Fibroblast of mammary gland (primary cell): ENCODE data around the gene CSTPP1.

Experiments used
- DNase-seq: peaks from one replicate; pipeline ENCODE4 v3.0.0-alpha.2; 2010; ENCODE audit warnings: low read depth
- H3K4me3 ChIP-seq: 2 replicates; pipeline ENCODE4 v1.5.1; 2011; ENCODE audit warnings: low read depth, mild to moderate bottlenecking, low read length, moderate library complexity; ENCODE audit not compliant: control insufficient read depth
- TF ChIP-seq, protein P1 (sequence below): conservative IDR thresholded peaks from 2 replicates; pipeline ENCODE4 v1.5.1; 2011; ENCODE audit warnings: low read depth, low read length, inconsistent platforms; ENCODE audit not compliant: control insufficient read depth, insufficient read depth

Gene CSTPP1

DNA sequence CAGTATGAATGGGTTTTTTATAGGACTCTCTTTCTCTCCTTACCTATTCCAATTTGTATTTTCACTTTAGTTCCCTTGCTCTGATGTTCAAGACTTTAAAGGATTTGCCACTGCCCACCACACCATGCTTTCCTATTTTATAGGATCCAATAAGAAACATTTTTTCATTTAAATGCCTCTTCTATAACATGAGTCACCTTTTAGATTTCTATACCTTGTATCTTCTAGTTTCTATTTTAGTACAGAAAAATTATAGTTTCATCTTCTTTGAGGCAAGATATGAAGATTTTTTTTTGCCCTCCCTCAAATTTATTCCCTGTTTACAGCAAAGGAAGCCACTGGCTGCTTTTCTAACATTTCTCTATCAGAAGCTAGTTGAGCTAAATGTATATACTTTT, 163.4 kb downstream of the CSTPP1 start:
- no peak overlapping the region for H3K4me3 ChIP-seq
- TF ChIP-seq, protein P1, sequence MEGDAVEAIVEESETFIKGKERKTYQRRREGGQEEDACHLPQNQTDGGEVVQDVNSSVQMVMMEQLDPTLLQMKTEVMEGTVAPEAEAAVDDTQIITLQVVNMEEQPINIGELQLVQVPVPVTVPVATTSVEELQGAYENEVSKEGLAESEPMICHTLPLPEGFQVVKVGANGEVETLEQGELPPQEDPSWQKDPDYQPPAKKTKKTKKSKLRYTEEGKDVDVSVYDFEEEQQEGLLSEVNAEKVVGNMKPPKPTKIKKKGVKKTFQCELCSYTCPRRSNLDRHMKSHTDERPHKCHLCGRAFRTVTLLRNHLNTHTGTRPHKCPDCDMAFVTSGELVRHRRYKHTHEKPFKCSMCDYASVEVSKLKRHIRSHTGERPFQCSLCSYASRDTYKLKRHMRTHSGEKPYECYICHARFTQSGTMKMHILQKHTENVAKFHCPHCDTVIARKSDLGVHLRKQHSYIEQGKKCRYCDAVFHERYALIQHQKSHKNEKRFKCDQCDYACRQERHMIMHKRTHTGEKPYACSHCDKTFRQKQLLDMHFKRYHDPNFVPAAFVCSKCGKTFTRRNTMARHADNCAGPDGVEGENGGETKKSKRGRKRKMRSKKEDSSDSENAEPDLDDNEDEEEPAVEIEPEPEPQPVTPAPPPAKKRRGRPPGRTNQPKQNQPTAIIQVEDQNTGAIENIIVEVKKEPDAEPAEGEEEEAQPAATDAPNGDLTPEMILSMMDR = no peak
- DNase-seq = no peak

DNA sequence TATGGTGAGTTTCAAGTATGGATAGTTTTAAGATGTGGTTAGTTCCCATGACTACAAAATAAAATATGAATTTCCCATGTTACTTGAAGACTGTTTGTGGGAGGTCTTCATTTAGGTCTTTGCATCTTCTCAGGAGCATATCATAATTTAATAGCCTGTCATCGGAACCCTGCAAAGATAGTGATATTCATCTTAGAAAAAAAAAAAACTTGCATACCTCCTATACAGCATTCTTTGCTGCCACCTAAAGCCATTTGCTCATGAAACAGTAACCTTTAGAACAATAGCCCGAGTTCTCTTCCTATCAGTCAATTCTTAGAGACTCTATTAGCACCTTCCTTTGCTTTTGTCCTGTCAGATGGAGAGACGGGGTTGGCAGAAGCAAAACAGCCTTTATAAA, 164.8 kb downstream of the CSTPP1 start:
- DNase-seq = no peak
- TF ChIP-seq, protein P1 = no peak
- no peak overlapping the region for H3K4me3 ChIP-seq

DNA sequence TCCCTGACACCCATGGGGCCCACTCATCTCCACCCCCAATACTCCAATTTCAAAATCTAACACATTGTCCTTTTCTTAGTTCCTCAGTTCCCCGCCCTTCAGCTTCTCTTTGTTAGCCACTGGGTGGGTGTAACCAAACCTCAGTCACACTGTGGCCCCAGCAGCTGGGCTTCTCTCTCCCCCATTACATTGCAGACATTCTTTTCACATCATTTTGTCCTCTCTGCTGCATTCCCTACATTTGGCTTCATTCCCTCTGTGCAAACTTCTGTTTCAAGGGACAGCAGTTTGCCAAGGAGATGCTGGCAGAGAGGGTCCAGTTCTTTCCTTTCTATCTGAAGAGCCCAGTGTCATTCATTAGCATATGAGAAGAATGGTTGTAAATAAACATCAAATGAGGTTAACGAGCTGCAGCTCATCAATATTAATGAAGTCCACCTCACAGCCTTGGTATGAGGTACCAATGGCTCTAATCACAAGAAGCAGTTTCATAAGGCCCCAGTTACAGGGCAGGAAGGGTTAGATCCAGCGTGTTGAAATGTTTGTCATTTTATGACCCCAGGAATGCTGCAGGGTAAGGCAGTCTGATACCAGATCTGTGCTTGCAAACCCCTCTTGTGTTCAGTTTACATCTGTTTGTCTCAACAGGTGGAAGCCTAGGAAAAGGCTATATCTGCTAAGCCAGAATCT, 167.8 kb downstream of the CSTPP1 start:
- TF ChIP-seq, protein P1 = no peak
- H3K4me3 ChIP-seq = no peak overlapping the region
- DNase-seq = no peak

DNA sequence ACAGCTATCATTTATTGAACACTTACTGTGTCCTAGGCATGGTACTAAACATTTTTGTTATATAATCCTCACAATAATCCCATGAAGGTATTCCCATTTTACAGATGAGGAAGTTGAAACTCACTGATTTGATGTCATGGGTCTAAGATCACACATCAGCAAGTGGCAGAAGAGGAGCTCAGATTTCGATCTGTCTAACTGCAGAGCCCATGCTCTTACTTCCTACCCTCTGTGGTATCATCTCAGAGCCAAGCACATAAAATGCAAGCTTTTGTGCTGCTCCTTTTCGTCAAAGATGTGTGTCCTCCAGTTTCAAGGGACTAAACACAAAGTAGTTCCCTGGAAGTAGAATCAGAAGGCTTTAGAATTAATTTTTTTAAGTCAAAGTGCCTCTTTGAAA, 169.0 kb downstream of the CSTPP1 start:
- TF ChIP-seq, protein P1 = no peak
- no peak for DNase-seq
- no peak overlapping the region for H3K4me3 ChIP-seq

DNA sequence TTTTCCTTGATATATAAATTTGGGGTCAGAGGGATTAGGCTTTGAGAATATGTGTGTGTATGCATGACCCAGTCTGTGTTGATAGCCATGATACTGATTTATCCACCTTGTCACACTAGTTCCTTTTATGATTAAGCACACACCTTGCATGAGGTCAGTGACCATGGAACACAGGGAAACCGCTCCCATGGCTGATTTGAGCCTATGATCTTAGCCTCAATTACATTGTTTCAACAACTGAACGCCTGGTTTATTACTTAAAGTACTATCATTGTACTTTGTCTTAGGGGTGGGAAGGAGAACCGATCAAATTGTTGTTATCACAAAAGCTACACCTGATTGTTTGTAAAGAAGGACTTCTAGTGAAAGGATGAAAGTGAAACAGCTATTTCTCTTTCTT, 169.4 kb downstream of the CSTPP1 start:
- DNase-seq = no peak
- TF ChIP-seq, protein P1 = no peak
- H3K4me3 ChIP-seq = no peak overlapping the region

DNA sequence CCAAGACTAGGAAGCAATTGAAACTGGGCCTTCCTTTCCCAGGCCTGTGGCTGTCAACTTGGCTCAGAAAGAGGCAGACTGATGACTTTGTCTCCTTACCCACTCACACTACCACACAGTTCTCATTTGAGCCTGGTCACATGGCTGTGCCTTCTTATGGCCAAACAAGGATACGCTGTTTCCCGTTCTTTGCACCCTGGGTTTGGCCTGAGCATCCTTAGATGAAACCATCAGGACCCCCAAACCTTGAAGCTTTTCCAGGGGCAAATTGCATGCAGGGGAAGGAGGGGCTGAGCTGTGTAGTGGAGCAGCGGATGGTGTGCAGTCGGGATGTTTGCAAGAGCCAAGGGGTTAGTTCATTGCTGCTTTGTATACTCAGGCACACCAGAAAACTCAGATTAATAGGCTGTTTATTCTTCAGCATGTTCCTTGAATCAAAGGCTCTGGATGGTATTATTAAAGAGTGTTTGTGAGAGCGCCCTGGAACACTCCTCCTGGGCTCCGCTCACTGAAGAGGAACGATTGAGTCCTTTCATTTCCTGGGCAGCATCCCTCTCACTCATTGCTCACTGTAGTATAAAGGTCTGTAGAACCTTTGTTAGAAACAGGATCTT, 170.3 kb downstream of the CSTPP1 start:
- DNase-seq = no peak
- TF ChIP-seq, protein P1 = no peak
- no peak overlapping the region for H3K4me3 ChIP-seq

DNA sequence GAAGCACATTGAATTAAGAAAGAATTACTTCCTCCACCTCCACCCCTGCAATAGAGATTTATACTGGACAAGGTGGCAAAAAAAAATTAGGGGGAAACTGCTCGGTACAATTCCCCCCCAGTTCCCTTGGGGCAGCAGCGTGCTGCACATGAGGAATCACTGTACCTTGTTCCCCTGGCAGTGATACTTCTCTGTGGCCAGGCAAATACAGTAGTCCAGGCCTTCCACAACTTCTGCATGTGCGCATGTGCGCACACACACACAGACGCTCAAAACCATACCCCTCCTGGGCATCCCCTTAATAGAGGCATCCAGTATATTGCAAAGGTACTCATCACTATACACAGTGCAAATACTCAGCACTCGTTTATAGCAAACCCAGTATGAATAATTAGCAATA, 171.2 kb downstream of the CSTPP1 start:
- DNase-seq = no peak
- TF ChIP-seq, protein P1 = no peak
- H3K4me3 ChIP-seq = no peak overlapping the region
